ENCODE data around the gene KLF16.
"Not testable (repeated sequence)": the region's sequence is repeated elsewhere in the genome, so short reads cannot be mapped to it uniquely, and the experiment has no call there.

Gene KLF16

DNA sequence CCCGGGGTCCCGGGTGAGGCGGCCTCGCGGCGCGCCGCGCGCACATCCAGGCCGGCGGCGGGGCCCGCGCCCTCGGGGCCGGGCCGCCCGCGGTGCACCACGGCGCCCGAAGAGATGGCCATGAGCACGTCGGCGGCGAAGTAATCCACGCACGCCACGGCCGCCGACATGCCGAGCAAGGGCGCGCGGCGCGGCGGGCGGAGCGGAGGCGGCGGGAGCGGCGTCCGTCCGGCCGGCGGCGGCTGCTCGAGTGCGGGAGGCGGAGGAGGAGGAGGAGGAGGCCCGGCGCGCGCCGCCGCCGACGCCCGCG is at the start of gene KLF16:
TSS of gene KLF16 (minus strand) at position 252 of the 310 bp plus-strand sequence. CDS start at position 170, 82 bp downstream.
- DNase-seq (ENCODE audit: low spot score) = no peak

DNA sequence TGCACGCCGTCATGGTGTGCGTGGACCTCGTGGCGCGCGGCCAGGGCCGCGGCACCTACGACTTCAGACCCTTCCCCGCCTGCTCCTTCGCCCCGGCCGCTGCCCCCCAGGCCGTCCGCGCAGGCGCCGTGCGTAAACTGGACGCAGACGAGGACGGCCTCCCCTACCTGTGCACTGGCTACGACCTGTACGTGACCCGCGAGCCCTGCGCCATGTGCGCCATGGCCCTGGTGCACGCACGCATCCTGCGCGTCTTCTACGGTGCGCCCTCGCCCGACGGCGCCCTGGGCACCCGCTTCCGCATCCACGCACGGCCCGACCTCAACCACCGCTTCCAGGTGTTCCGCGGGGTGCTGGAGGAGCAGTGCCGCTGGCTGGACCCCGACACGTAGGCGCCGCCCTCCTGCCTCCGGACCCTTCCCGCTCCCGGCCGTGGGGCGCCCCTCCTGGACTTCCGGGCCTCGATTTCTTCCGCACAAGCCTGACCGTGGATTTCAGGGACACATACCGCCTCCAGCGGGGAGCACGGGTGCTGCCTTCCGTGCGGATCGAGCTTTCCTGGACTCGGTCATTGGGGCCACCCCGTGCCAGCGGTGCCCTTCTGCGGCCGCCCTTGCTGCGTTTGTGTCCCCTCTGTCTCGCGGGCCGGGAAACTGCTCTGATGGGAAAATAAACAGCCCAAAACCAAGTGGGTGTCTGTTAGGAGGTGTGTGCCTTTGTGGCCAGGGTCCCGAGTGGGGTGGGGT is 49.6 kb upstream of the KLF16 start:
- no peak for DNase-seq (ENCODE audit: low spot score)

DNA sequence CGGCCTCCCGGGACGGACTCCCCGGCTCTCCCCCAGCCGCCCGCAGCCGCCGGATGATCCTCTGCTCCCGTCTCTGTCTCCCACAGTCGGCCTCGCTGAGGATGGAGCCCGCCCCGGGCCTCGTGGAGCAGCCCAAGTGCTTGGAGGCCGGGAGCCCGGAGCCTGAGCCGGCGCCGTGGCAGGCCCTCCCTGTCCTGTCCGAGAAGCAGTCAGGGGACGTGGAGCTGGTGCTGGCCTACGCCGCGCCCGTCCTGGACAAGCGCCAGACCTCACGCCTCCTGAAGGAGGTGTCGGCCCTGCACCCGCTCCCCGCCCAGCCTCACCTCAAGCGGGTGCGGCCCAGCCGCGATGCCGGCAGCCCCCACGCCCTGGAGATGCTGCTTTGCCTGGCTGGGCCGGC is 48.6 kb upstream of the KLF16 start:
- peak; percentile 37 for DNase-seq (ENCODE audit: low spot score)

DNA sequence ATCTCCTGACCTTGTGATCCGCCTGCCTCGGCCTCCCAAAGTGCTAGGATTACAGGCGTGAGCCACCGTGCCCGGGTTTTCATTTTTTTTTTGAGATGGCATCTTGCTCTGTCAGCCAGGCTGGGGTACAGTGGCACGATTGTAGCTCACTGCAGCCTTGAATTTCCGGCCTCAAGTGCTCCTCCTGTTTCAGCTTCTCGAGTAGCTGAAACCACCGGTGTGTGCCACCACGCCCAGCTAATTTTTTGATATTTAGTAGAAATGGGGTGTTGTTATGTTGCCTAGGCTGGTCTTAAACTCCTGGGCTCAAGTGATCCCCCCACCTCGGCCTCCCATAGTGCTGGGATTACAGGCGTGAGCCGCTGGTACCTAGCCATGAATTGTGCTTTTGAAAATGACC is 47.7 kb upstream of the KLF16 start:
- DNase-seq (ENCODE audit: low spot score) = no peak

DNA sequence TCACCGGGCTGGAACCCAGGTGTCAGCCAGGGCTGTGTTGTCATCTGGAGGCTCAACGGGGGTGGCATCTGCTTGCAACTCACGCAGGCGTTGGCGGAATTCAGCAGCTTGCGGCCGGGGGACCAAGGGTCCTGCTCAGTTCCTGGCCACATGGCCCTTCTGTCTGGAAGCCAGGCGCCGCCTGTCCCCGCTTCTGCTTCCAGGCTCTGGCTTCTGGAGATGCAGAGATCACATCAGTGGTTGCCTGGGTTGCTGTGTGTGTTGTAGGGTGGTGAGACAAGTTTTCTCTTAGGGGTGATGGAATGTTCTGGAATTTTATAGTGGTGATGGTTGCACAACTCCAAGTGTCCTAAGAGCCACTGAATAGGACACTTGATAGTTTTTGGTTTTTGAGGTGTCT is 46.8 kb upstream of the KLF16 start:
- DNase-seq (ENCODE audit: low spot score) = peak; percentile 26

DNA sequence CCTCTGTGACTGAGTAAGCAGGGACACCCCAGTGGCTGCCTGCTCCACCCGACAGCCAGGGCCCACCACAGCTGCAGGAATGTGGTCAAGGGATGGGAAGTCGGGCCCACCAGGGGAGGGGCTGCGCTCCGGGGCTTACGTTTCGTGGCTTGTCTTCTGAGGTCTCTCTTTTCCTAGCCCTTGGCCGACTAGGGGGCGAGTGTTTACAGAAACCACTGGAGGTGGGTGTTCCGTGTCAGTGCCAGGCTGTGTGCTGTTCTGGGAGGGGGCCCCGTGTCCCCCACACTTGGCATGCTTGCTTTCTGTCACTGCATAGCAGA is 46.3 kb upstream of the KLF16 start:
- DNase-seq (ENCODE audit: low spot score) = no peak

DNA sequence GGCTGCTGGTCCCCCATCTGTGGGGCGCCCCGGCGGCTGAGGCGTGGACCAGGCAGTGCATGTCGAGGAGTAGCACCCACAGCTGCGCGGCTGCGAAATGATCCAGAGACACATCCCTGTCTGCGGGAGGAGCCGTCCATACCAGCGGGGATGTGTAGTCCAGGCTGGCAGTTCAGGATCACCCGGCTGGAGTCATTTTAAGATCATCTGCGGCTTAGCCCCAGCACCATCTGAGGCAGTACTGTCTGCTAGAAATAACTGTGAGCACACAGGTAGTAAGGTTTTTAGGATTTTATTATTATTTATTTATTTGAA is 44.9 kb upstream of the KLF16 start:
- no peak for DNase-seq (ENCODE audit: low spot score)

DNA sequence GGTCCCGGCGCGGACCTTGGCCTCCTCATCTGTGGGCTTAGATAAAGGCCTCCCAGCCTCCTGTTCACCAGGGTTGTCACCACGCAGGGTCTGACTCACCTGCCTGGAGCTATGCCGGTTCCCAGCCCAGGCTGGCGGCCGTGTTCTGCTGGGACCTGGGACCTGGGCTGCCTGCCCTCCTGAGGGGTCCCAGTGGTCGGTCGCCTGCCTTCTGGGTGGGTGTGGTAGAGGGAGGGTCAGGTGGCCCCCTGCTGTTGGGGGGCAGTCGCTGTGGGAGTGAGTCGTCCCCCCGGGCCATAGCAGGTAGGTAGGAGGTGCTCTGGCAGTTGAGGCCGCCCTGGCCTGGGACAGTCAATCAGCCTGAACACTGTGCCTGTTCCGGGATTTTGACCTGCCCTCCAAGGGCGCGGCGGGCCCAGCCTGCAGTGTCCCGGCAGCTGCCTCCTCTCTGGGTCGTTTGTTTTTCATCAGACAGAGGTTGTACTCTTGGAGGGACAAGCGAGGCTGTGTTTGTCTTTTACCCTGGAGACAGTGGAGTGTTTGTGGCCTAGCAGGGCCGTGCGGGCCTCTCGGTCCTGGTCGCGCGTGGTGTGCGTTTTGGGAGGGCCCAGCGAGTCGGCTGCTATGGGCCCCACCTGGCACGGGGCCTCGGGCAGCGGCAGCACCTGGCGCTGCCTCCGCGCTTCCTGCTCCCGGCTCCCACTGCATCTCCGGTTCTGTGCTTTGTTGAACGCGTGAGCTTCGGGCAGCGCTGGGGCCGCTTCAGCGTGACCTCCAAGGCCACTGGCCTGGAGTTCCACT is 44.4 kb upstream of the KLF16 start:
- no peak for DNase-seq (ENCODE audit: low spot score)

DNA sequence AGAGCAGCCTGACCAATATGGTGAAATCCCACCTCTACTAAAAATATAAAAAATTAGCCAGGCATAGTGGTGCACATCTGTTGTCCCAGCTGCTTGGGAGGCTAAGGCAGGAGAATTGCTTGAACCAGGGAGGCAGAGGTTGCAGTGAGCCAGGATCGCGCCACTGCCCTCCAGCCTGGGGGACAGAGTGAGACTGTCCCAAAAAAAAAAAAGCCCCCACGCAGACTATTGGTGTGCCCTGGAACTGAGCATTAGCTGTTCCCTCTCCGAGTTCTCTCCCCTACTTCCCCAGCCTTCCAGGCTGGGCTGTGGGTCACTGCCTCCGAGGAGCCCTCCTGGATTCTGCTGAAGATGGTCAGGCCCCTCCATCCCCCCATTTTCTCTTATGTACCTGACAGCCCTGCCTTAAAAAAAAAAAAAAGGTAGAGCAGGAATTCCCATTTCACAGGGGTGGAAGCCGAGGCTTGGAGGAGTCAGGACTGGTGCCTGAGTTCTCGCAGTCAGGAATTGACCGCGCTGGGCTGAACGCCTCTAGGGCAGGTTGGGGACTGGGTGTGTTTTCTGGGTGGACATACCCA is 43.7 kb upstream of the KLF16 start:
- no peak for DNase-seq (ENCODE audit: low spot score)

DNA sequence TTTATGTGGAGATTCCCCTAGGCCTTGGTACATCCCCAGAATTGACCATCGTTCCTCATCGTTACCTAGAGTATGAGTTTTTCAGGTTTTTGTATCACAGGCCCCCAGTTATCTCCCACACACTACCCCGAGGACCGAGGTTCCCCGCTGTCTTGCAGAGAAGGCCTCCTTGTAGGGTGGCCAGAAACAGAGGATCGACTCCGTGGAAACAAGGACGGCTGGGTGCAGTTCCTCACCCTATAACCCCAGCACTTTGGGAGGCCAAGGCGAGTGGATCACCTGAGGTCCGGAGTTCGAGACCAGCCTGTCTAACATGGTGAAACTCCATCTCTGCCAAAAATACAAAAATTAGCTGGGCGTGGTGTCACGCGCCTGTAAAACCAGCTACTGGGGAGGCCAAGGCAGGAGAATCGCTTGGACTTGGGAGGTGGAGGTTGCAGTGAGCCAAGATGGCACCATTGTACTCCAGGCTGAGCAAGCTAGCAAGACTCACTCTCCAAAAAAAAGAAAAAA is 42.5 kb upstream of the KLF16 start:
- DNase-seq (ENCODE audit: low spot score) = no peak

DNA sequence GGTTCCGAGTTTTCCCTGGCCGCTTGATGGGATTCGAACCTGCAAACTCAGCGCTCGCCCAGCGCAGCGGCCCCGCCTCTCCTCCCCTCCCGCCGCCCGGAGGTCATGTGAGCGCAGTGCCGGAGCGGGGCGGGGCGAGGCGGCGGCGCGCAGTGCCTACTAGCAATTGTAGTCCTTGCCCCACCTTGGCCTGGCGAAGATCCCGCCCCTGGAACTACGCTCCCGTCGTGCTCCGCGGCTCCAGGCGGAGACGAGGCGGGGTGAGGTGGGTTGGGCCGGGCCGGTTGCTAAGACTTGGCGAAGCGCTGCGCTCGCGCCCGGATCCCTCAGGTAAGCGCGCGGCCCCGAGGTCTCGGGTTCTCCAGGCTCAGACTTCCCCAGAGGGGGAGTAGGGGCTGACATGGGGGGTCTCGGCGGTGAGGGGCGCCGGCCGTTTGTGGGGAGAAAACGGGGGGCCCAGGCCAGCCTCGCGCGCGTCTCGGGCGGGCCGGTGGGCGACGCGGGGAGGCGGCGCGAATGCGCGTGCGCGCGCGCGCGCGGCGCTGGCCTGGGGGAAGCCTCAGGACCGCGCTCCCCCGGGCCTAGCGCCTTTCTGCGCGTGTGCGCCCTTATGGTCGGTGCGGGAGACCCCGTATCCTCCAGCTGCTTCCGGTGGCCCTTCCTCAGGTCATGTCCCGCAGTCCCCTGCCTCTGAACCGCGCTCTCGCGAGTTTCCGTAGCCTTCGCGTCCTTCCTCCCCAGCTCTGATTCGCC is 41.9 kb upstream of the KLF16 start, which contains the start of the genes ADAT3 and SCAMP4:
TSS of gene ADAT3 (plus strand) at position 290 of the 753 bp plus-strand sequence. CDS start 6,649 bp downstream, outside the sequence.
TSS of gene SCAMP4 (plus strand) at position 290 of the 753 bp plus-strand sequence. CDS start 9,621 bp downstream, outside the sequence.
- peak; percentile 98 for DNase-seq (ENCODE audit: low spot score)

DNA sequence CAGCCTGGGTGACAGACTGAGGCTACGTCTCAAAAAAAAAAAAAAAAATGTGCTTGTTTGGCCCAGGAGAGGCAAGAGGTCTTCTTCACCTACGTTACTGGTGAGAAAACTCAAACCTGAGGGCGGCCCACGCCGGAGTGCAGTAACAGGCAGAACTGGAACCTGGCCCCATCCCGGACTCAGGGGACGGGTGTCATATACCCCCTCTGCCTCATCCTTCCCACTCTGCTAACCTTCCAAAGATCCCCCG is 41.4 kb upstream of the KLF16 start:
- DNase-seq (ENCODE audit: low spot score) = no peak

DNA sequence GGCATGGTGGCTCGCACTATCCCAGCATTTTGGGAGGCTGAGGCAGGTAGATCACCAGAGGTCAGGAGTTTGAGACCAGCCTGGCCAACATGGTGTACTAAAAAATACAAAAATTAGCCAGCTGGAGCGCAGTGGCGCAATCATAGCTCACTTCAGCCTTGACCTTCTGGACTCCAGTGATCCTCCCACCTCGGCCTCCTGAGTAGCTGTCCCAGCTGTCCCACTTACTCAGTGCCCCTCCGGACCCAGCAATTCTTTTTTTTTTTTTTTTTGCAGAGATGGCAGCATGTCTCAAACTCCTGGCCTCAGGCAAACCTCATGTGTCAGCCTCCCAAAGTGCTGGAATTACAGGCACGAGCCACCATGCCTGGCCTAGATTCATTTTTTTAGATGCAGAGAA is 39.5 kb upstream of the KLF16 start:
- no peak for DNase-seq (ENCODE audit: low spot score)

DNA sequence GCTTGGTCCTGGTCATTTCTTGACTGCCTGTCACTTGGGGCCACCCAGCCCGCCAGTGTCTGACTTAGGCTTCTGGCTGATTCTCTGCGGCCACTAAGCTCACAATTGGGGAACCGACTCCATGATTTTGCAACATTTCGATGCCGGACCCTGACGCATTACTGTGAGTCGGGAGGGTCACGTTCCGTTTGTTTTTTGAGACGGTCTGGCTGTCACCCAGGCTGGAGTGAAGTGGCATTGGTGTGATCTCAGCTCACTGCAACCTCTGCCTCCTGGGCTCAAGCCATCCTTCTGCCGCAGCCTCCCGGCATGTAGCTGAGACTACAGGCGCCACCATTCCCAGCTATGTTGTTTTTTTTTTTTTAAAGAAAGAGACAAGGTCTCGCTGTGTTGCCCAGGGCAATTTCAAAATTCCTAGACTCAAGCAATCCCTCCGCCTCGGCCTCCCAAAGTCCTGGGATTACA is 38.6 kb upstream of the KLF16 start:
- DNase-seq (ENCODE audit: low spot score) = no peak

DNA sequence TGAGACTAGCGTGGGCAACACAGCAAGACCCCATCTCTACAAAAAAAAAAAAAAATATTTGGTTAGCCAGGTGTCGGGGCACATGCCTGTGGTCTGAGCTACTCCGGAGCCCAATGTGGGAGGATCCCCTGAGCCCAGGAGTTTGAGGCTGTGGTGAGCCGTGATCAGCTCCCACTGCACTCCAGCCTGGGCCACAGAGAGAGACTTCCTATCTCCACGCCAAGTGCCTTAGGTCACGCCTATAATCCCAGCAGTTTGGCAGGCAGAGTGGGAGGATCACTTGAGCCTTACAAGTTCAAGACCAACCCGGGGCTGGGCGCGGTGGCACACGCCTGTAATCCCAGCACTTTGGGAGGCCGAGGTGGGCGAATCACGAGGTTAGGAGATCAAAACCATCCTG is 33.1 kb upstream of the KLF16 start:
- no peak for DNase-seq (ENCODE audit: low spot score)

DNA sequence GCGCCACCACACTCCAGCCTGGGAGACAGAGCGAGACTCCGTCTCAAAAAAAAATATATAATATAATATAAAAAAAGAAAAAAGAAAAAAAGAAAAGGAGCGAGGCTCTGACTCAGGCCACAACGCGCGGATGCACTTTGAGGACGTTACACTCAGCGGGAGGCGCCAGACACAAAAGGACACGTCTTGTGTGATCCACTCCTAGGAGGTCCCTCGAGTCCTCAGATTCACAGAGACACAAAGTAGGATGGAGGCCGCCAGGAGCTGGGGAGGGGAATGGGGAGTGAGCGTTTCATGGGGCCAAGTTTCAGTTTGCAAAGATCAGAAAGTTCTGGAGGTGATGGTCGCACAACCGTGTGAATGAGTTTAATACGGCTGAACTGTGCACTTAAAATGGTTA is 30.4 kb upstream of the KLF16 start:
- no peak for DNase-seq (ENCODE audit: low spot score)

DNA sequence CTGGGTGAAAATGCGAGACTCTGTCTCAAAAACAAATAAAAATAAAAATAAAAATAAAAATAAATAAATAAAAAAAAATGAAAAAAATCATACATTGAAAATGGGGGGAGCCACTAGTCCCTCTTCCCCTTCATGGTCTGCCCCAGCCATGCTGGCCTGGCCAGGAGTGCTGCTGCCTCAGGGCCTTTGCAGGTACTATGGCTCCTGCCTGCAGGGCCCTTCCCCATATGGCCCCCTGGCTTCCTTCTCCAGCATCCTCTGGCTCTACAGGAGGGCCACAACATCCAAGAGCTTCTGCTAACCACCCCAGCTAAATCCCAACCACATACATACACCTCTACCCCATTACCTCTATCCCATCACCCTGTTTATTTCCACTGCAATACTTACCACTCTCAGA is 26.5 kb upstream of the KLF16 start:
- no peak for DNase-seq (ENCODE audit: low spot score)

DNA sequence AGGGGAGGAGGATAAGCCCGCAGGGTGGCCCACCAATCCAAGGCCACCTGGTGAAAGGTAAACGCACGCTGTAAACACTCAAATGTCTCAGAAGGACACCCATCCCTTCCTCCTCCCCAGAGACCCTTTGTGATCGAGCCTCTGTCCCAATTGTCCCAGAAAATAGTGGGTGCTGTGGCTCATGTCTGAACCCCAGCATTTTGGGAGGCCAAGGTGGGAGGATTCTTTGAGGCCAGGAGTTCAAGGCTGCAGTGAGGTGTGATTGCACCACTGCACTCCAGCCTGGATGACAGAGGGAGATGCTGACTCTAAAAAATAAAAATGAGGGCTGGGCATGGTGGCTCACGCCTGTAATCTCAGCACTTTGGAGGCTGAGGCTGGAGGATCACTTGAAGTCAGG is 25.0 kb upstream of the KLF16 start:
- DNase-seq (ENCODE audit: low spot score) = no peak

DNA sequence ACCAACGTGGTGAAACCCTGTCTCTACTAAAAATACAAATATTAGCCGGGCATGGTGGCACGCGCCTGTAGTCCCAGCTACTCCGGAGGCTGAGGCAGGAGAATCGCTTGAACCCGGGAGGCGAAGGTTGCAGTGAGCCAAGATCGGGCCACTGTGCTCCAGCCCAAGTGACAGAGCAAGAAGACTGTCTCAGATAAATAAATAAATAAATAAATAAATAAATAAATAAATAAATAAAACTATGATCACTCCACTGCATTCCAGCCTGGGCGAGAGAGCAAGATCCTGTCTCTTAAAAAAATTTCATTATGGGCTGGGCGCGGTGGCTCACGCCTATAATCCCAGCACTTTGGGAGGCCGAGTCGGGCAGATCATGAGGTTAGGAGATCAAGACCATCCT is 23.0 kb upstream of the KLF16 start:
- not testable (repeated sequence) for DNase-seq (ENCODE audit: low spot score)

DNA sequence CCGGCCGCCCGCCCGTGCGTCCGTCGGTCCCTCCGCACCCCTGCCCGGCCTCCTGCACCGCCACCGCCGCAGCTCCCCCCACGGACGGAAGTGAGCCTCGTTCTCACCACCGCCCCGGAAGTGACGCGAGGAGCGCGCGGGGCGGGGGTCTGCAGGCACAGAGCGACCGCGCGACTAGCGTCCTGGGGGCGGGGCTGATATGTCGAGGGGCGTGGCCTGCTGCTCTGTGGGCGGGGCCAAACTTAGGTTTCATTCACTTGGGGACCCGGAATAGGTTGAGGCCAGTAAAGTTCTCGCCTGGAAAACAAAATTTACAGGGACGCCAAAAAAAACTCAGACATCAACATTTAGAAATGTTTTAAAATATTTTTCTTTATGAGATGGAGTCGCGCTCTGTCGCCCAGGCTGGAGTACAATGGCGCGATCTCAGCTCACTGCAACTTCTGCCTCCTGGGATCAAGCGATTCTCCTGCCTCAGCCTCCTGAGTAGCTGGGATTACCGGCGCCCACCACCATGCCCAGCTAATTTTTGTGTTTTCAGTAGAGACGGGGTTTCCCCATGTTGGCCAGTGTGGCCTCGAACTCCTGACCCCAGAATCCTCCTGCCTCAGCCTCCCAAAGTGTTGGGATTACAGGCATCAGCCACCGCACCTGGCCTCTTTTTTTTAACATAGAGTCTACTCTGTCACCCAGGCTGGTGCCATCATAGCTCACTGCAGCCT is 22.2 kb upstream of the KLF16 start, which contains the start of gene ABHD17A:
TSS of gene ABHD17A (minus strand) at position 99 of the 722 bp plus-strand sequence. CDS start 3,930 bp downstream, outside the sequence.
- peak; percentile 97 for DNase-seq (ENCODE audit: low spot score)

DNA sequence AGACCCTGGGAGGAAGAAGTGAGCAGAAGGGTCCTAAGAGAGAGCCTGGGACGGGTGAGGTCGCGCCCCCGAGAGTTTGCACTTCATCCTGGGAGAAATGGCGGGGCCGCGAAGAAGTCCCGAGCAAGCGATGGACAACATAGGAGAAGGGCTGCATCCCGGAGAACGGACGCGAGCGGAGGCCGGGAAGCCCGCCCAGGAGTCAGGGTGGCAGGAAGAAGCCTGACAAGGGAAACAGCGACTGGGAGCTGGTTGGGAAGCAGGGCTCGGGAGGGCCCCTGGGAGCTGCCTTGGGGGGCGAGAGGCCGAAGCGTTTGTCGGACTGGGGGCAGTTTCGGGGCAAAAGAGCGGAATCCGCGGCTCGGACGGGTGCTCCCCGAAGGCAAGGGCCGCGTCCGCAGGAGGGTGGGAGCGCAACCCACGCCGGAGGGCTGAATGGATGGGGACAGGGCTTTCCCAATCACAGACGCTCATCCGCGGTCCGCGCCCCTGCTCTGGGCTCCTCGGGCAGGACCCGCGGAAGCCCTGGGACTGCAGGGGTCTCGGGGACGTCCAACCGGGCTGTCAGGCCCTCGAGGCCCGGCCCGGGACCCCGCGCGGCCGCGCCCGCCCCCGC is 21.4 kb upstream of the KLF16 start:
- peak; percentile 63 for DNase-seq (ENCODE audit: low spot score)

Measured in D341Med (cell line).